HG02588 (cell line): Measurements from ENCODE around the gene HOXD8.

Source experiments
- ATAC-seq: cut with Tn5 transposase; IDR thresholded peaks from one replicate; pipeline ENCODE4 v1.9.1; 2021; ENCODE audit warnings: mild to moderate bottlenecking, moderate library complexity; ENCODE audit not compliant: unreplicated experiment

The HOXD8 gene

GRCh38 chr2:176171351-176172006, 42.0 kb downstream of the HOXD8 start:
- no peak for ATAC-seq

GRCh38 chr2:176172007-176172894, 42.7 kb downstream of the HOXD8 start:
- no peak for ATAC-seq

DNA sequence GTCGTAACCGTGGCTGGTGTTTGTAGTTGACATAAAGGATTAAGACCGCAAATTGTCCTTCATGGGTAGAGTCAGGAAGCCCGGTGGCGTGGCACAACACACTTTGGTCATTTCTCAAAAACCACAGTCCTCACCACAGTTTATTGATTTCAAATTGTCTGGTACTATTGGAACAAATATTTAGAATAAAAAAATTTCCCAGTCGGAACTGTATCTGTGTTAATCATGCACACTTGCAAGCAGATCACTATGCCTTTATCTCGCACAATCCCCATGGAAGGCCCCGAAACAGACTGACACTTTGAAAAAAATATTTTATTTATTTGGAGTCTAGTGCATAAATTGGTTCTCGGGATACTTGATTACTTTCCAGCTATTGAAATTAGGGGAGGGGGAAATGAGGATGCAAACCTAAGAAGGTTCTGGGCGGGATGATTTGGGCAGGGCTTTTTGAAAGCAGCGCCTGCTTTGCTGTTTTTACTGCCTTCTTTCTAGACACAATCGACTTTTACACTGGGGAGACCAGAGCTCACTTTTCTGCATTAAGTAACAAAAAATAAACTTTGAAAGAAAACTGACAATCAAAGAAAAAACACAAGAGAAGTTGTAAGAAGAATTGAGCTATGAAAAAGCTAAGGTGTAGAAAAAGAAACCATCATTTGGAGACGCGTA, 43.5 kb downstream of the HOXD8 start:
- ATAC-seq = no peak

DNA sequence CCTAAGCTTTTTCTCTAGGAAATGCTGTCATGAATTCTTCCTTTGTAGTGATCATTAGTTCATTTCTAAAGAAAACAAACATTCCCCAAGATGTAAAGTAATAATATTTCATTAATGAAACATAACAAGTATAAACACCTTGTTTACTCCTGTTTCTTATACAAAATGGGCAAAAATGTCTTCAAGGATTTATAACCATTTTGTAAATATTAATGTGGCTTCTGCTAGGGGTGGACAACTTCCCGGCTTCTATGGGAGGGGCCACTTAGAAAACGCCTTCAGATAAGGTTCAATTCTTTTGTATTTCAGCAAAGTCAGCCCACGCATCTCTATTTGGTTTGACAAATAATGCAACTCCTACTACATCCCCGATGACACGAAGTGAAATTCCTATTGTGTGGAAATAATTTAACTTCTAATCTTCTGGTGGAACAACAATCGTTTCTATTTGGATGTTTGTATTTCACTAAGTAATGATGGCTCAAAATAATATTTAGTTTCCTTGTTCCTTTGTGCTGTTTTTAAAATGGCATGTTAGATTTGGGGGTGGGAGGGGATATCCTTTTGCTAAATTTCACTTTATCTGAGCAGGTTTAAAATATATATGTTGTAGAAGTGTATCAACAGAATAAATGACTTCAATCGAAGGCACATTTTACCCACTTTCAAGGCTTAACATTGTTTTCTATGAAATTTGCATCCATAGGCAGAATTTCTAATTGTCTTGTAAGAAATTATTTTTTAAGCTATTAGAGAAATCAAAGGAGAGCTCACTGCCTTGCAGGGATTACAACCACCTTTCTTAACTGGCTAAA, 44.3 kb downstream of the HOXD8 start:
- ATAC-seq = no peak

- no peak for ATAC-seq
Measured at GRCh38 chr2:176174382-176174823, 44.9 kb downstream of the HOXD8 start.

GRCh38 chr2:176174824-176175708, 45.6 kb downstream of the HOXD8 start:
- no peak for ATAC-seq

GRCh38 chr2:176175709-176176607, 46.5 kb downstream of the HOXD8 start:
- ATAC-seq = no peak

DNA sequence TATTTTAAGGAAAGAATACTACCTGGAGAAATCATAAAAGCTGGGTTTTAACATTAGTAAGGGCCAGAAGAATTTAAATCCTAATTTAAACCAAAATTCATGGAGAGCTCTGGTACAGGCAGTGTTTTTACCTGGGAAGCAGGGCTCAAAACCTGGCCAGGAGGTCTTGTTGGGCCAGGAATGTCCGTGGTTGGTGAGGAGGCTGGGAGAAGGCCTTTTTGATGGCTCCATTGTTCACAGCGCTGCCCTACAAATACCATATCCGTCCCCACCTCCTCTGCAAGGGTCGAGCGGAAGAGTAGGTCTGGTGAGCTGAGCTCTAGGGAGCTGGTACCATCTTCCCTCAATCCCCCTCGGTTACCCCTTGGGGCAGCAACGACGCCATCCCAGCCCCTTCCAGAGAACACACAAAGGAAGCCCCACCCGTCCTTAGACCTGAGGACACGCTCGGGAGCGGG, 48.1 kb downstream of the HOXD8 start:
- no peak for ATAC-seq

DNA sequence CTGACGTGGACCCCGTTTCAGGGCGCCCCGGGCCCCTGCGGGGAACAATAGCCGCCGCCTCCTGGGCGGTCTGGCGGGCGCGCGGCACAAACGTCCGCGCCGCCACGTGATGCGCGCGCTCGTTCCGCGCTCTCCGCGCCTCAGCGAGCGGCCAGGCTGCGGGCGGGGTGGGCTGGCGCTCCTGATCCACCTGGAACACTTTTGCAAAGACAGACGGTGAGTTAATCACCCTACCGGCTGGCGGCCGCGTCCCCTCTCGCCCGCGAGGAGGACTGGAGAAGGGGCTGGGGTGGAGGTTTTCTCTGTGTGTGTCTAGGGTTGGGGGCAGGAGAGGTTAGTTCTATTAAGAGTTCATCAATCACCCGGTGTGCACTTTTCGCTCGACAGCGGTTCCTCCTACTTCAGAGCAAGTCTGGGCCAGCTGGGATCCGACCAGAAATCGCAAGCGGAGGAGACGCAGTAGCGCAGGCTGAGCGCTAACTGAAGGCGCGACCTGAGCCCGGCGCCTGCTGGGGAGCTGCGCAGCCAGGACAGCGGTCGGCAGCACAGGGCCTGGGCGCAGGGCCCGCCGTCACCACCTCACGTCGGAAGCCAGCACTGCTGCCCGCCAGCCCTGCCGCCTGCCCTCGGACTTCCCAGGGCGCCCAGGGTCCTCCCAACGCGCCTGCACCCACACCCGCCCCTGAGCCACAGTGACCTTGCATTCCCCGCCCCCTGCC, 48.7 kb downstream of the HOXD8 start:
- ATAC-seq = no peak

GRCh38 chr2:176178757-176179295, 49.3 kb downstream of the HOXD8 start:
- no peak for ATAC-seq

DNA sequence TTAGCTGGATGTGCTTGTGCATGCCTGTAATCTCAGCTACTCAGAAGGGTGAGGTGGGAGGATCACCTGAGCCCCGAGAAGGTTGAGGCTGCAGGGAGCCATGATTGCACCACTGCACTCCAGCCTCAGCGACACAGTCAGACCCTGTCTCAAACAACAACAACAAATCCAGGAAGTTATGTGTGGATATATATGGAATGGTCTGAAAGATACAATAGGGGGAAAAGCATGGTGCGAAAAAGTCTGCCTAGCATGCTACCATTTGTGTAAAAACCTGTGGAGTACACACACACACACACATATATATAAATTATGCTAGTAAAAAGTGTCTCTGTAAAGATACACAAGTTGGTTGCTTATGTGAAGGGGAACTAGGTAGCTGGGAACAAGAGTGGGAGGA, 52.0 kb downstream of the HOXD8 start:
- no peak for ATAC-seq
